SK-N-SH treated with all-trans-retinoic acid at 6 μM for 48 hours (cell line): Measurements from ENCODE around the gene STXBP5.

ENCODE experiments used
- ATAC-seq: fragments of 200-7000 bp; cut with Tn5 transposase; 3 replicates; pipeline ENCODE4 v1.9.1; 2020; ENCODE audit warnings: mild to moderate bottlenecking, moderate library complexity
- ARNTL ChIP-seq: fragments of 450-650 bp; formaldehyde crosslinking; IDR thresholded peaks from 2 replicates; pipeline ENCODE4 v1.5.0; 2020; ENCODE audit warnings: low read depth, mild to moderate bottlenecking, moderate library complexity, borderline replicate concordance
- CSDC2 ChIP-seq: fragments of 250-450 bp; sonication (Bioruptor Pico); IDR thresholded peaks from 2 replicates; pipeline ENCODE4 v1.5.0; 2020; ENCODE audit warnings: mild to moderate bottlenecking, moderate library complexity
- ESRRG ChIP-seq: fragments of 250-450 bp; sonication (Bioruptor Pico); IDR thresholded peaks from 2 replicates; pipeline ENCODE4 v1.6.1; 2021; ENCODE audit warnings: mild to moderate bottlenecking
- GLIS3 ChIP-seq: fragments of 250-450 bp; sonication (Bioruptor Pico); IDR thresholded peaks from 2 replicates; pipeline ENCODE4 v1.5.0; 2020; ENCODE audit warnings: mild to moderate bottlenecking, moderate library complexity
- ISL1 ChIP-seq: fragments of 250-450 bp; sonication (Bioruptor Pico); IDR thresholded peaks from 2 replicates; pipeline ENCODE4 v2.1.2; 2022; ENCODE audit warnings: mild to moderate bottlenecking, moderate library complexity
- OSR1 ChIP-seq: fragments of 250-450 bp; sonication (Bioruptor Pico); IDR thresholded peaks from 2 replicates; pipeline ENCODE4 v1.8.0; 2022; ENCODE audit warnings: moderate library complexity, mild to moderate bottlenecking, inconsistent platforms
- PPARA ChIP-seq: fragments of 250-450 bp; sonication (Bioruptor Pico); IDR thresholded peaks from 2 replicates; pipeline ENCODE4 v1.5.0; 2020; ENCODE audit warnings: mild to moderate bottlenecking, borderline replicate concordance
- RARB ChIP-seq: fragments of 250-450 bp; sonication (Bioruptor Pico); IDR thresholded peaks from 2 replicates; pipeline ENCODE4 v1.8.0; 2021; ENCODE audit warnings: mild to moderate bottlenecking, moderate library complexity
- TCF4 ChIP-seq: fragments of 250-450 bp; sonication (Bioruptor Pico); IDR thresholded peaks from 2 replicates; pipeline ENCODE4 v1.8.0; 2021; ENCODE audit warnings: mild to moderate bottlenecking, moderate library complexity, borderline replicate concordance
- TOX ChIP-seq: fragments of 250-450 bp; sonication (Bioruptor Pico); IDR thresholded peaks from 2 replicates; pipeline ENCODE4 v1.8.0; 2021; ENCODE audit warnings: mild to moderate bottlenecking, moderate library complexity, borderline replicate concordance
- ZC3H10 ChIP-seq: fragments of 250-450 bp; sonication (Bioruptor Pico); IDR thresholded peaks from 2 replicates; pipeline ENCODE4 v1.5.1; 2021; ENCODE audit warnings: mild to moderate bottlenecking, moderate library complexity
- ZFP3 ChIP-seq: fragments of 250-450 bp; sonication (Bioruptor Pico); IDR thresholded peaks from 2 replicates; pipeline ENCODE4 v1.5.0; 2020; ENCODE audit warnings: mild to moderate bottlenecking, moderate library complexity
- ZFP30 ChIP-seq: fragments of 450-650 bp; formaldehyde crosslinking; IDR thresholded peaks from 2 replicates; pipeline ENCODE4 v1.5.0; 2022; ENCODE audit warnings: mild to moderate bottlenecking, moderate library complexity
- ZNF565 ChIP-seq: fragments of 450-650 bp; formaldehyde crosslinking; conservative IDR thresholded peaks from 2 replicates; pipeline ENCODE4 v1.5.0; 2020; ENCODE audit warnings: low read depth, mild to moderate bottlenecking, moderate library complexity
- ZNF70 ChIP-seq: fragments of 450-650 bp; formaldehyde crosslinking; IDR thresholded peaks from 2 replicates; pipeline ENCODE4 v1.5.0; 2020; ENCODE audit warnings: mild to moderate bottlenecking, moderate library complexity
- ZNF8 ChIP-seq: fragments of 450-650 bp; formaldehyde crosslinking; IDR thresholded peaks from 2 replicates; pipeline ENCODE4 v1.5.0; 2020; ENCODE audit warnings: mild to moderate bottlenecking, moderate library complexity
- TF ChIP-seq, protein P1 (sequence below): fragments of 250-450 bp; sonication (Bioruptor Pico); IDR thresholded peaks from 2 replicates; pipeline ENCODE4 v1.5.1; 2021; ENCODE audit warnings: mild to moderate bottlenecking, moderate library complexity
- TF ChIP-seq, protein P2 (sequence below): fragments of 250-450 bp; sonication (Bioruptor Pico); IDR thresholded peaks from 2 replicates; pipeline ENCODE4 v1.8.0; 2020; ENCODE audit warnings: mild to moderate bottlenecking, moderate library complexity, borderline replicate concordance
- TF ChIP-seq, protein P3 (sequence below): fragments of 250-450 bp; sonication (Bioruptor Pico); IDR thresholded peaks from 2 replicates; pipeline ENCODE4 v1.5.1; 2020; ENCODE audit warnings: low read depth, mild to moderate bottlenecking, moderate library complexity
- TF ChIP-seq, protein P4 (sequence below): fragments of 250-450 bp; sonication (Bioruptor Pico); IDR thresholded peaks from 2 replicates; pipeline ENCODE4 v1.5.0; 2020; ENCODE audit warnings: mild to moderate bottlenecking, moderate library complexity
- TF ChIP-seq, protein P5 (sequence below): fragments of 250-450 bp; sonication (Bioruptor Pico); IDR thresholded peaks from 2 replicates; pipeline ENCODE4 v1.8.0; 2021; ENCODE audit warnings: low read depth, mild to moderate bottlenecking, moderate library complexity, borderline replicate concordance

The STXBP5 gene

DNA sequence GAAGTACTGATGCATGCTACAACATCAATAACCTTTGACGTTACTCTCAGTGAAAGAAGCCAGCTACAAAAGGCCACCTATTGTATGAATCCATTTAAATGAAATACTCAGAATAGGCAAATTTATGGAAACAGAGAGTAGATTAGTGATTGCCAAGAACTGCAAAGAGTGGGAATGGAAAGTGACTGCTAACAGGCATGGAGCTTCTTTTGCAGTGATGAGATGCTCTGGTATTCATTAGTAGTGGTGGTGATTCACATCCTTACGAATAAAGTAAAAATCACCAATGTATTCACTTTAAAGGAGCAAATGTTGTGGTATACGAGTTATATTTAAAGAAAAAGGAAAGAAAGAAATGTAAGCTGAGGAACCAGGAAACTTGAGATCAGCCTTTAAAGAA is 177.5 kb downstream of the STXBP5 start:
- peak; percentile 96 for ATAC-seq
- TF ChIP-seq, protein P1, sequence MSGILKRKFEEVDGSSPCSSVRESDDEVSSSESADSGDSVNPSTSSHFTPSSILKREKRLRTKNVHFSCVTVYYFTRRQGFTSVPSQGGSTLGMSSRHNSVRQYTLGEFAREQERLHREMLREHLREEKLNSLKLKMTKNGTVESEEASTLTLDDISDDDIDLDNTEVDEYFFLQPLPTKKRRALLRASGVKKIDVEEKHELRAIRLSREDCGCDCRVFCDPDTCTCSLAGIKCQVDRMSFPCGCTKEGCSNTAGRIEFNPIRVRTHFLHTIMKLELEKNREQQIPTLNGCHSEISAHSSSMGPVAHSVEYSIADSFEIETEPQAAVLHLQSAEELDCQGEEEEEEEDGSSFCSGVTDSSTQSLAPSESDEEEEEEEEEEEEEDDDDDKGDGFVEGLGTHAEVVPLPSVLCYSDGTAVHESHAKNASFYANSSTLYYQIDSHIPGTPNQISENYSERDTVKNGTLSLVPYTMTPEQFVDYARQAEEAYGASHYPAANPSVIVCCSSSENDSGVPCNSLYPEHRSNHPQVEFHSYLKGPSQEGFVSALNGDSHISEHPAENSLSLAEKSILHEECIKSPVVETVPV (CRISPR knock-in tag): no peak
- TF ChIP-seq TOX (CRISPR knock-in tag): no peak
- TF ChIP-seq OSR1 (CRISPR knock-in tag): no peak
- no peak for TF ChIP-seq RARB (CRISPR knock-in tag)
- no peak for TF ChIP-seq TCF4 (CRISPR knock-in tag)
- TF ChIP-seq ESRRG (CRISPR knock-in tag): no peak
- no peak for TF ChIP-seq GLIS3 (CRISPR knock-in tag)
- TF ChIP-seq, protein P2, sequence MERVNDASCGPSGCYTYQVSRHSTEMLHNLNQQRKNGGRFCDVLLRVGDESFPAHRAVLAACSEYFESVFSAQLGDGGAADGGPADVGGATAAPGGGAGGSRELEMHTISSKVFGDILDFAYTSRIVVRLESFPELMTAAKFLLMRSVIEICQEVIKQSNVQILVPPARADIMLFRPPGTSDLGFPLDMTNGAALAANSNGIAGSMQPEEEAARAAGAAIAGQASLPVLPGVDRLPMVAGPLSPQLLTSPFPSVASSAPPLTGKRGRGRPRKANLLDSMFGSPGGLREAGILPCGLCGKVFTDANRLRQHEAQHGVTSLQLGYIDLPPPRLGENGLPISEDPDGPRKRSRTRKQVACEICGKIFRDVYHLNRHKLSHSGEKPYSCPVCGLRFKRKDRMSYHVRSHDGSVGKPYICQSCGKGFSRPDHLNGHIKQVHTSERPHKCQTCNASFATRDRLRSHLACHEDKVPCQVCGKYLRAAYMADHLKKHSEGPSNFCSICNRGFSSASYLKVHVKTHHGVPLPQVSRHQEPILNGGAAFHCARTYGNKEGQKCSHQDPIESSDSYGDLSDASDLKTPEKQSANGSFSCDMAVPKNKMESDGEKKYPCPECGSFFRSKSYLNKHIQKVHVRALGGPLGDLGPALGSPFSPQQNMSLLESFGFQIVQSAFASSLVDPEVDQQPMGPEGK: no peak
- TF ChIP-seq ZNF70 (CRISPR knock-in tag): no peak
- no peak for TF ChIP-seq ZNF565
- TF ChIP-seq ISL1: no peak
- TF ChIP-seq, protein P3, sequence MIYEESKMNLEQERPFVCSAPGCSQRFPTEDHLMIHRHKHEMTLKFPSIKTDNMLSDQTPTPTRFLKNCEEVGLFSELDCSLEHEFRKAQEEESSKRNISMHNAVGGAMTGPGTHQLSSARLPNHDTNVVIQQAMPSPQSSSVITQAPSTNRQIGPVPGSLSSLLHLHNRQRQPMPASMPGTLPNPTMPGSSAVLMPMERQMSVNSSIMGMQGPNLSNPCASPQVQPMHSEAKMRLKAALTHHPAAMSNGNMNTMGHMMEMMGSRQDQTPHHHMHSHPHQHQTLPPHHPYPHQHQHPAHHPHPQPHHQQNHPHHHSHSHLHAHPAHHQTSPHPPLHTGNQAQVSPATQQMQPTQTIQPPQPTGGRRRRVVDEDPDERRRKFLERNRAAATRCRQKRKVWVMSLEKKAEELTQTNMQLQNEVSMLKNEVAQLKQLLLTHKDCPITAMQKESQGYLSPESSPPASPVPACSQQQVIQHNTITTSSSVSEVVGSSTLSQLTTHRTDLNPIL (CRISPR knock-in tag): no peak
- no peak for TF ChIP-seq ZFP3 (CRISPR knock-in tag)
- TF ChIP-seq ZNF8 (CRISPR knock-in tag): no peak
- TF ChIP-seq, protein P4, sequence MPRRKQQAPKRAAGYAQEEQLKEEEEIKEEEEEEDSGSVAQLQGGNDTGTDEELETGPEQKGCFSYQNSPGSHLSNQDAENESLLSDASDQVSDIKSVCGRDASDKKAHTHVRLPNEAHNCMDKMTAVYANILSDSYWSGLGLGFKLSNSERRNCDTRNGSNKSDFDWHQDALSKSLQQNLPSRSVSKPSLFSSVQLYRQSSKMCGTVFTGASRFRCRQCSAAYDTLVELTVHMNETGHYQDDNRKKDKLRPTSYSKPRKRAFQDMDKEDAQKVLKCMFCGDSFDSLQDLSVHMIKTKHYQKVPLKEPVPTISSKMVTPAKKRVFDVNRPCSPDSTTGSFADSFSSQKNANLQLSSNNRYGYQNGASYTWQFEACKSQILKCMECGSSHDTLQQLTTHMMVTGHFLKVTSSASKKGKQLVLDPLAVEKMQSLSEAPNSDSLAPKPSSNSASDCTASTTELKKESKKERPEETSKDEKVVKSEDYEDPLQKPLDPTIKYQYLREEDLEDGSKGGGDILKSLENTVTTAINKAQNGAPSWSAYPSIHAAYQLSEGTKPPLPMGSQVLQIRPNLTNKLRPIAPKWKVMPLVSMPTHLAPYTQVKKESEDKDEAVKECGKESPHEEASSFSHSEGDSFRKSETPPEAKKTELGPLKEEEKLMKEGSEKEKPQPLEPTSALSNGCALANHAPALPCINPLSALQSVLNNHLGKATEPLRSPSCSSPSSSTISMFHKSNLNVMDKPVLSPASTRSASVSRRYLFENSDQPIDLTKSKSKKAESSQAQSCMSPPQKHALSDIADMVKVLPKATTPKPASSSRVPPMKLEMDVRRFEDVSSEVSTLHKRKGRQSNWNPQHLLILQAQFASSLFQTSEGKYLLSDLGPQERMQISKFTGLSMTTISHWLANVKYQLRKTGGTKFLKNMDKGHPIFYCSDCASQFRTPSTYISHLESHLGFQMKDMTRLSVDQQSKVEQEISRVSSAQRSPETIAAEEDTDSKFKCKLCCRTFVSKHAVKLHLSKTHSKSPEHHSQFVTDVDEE (CRISPR knock-in tag): no peak
- TF ChIP-seq, protein P5, sequence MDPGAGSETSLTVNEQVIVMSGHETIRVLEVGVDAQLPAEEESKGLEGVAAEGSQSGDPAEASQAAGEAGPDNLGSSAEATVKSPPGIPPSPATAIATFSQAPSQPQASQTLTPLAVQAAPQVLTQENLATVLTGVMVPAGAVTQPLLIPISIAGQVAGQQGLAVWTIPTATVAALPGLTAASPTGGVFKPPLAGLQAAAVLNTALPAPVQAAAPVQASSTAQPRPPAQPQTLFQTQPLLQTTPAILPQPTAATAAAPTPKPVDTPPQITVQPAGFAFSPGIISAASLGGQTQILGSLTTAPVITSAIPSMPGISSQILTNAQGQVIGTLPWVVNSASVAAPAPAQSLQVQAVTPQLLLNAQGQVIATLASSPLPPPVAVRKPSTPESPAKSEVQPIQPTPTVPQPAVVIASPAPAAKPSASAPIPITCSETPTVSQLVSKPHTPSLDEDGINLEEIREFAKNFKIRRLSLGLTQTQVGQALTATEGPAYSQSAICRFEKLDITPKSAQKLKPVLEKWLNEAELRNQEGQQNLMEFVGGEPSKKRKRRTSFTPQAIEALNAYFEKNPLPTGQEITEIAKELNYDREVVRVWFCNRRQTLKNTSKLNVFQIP: no peak
- no peak for TF ChIP-seq ZC3H10 (CRISPR knock-in tag)
- TF ChIP-seq, all 23 proteins: peak for 0

DNA sequence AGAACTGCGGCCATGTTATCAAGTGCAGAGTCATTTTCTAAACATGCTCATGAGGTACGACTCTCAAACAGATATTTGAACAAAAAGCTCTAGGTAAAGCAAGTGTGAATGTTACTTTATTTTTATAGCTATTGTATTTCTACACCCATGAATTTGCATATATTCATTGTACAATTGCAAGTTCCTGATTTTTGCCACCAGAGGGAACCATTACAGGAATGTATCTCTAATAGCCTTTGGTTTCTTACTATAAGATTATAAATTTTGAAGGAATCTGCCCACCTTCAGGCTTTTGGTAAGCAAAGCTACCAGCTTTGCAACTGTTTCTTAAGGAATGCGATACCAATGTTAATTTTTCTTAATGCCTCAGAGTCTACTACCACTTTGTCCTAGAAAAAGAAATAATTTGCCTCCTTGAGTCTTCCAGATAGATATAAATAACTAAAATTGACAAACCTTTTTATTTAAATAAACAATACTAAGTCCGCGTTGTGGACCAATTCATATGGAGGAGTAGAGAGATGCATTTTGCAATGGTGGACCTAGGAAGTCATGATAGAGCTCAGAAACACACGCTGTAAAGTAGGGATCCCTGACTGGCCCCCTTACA is 178.8 kb downstream of the STXBP5 start:
- ATAC-seq: peak; percentile 67
- no peak for TF ChIP-seq ZFP3 (CRISPR knock-in tag)
- no peak for TF ChIP-seq ESRRG (CRISPR knock-in tag)
- no peak for TF ChIP-seq GLIS3 (CRISPR knock-in tag)
- TF ChIP-seq, all 23 proteins: peak for 0

DNA sequence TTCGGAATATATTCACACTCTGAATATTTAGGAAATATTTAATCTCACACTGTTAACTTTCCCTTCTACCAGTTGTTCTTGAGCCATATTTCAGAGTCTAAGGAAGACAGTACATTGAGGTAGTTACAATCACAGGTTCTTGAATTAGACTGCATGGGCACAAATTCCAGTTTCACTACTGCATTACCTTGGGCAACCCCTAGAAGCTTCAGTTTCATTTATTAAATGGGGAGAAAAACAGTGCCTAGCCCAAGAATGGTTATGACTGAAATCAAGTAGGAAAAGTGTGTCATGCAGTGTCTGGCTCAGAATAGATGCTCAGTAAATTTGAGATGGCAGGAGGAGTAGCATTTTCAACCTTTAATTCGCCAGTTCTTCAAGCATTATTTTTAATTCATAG is 179.8 kb downstream of the STXBP5 start:
- TF ChIP-seq ZFP30 (CRISPR knock-in tag) (no peak), ZNF70 (CRISPR knock-in tag) (no peak), OSR1 (CRISPR knock-in tag) (no peak), GLIS3 (CRISPR knock-in tag) (no peak), ESRRG (CRISPR knock-in tag) (no peak), CSDC2 (CRISPR knock-in tag) (no peak), TCF4 (CRISPR knock-in tag) (no peak), ZFP3 (CRISPR knock-in tag) (no peak), PPARA (CRISPR knock-in tag) (no peak), ISL1 (no peak), ZNF565 (no peak), ARNTL (CRISPR knock-in tag) (no peak), TOX (CRISPR knock-in tag) (no peak)
- TF ChIP-seq, protein P3 (CRISPR knock-in tag): no peak
- TF ChIP-seq, protein P1 (CRISPR knock-in tag): no peak
- TF ChIP-seq, protein P4 (CRISPR knock-in tag): no peak
- ATAC-seq: no peak
